Lung (tissue), 12 donors: Measurements from ENCODE around the gene G6PC3. TPM values are rescaled to one million over a fixed set of nuclear protein-coding genes. Genes with fewer than 3 reads are reported as not detected.
"Not testable (repeated sequence)": the region's sequence is repeated elsewhere in the genome, so short reads cannot be mapped to it uniquely, and the experiment has no call there.

Experiments used
- ATAC-seq: fragments of 200-7000 bp; cut with Tn5 transposase; one replicate; pipeline ENCODE4 v1.9.1; 2020; ENCODE audit warnings: moderate number of reproducible peaks; ENCODE audit not compliant: insufficient read depth, low FRiP score
- DNase-seq, 3 donors: peaks; one replicate each; pipeline ENCODE4 v3.0.0-alpha.2; 2013 to 2017
- H3K27ac ChIP-seq, 2 donors: one replicate each; pipeline ENCODE4 v1.5.1; 2013; ENCODE audit warnings: mild to moderate bottlenecking in 2 of 2, moderate library complexity in 2 of 2, control low read depth in 1 of 2, inconsistent platforms in 1 of 2, low read depth in 1 of 2, low read length in 1 of 2
- H3K27me3 ChIP-seq, 3 donors: one replicate each; pipeline ENCODE4 v1.5.1; 2013; ENCODE audit warnings: low read length in 2 of 3; ENCODE audit not compliant: control insufficient read depth in 3 of 3, insufficient read depth in 3 of 3
- H3K36me3 ChIP-seq, 4 donors: one replicate each; pipeline ENCODE4 v1.5.1; 2013; ENCODE audit warnings: low read length in 4 of 4, mild to moderate bottlenecking in 1 of 4, moderate library complexity in 1 of 4; ENCODE audit not compliant: control insufficient read depth in 4 of 4, insufficient read depth in 4 of 4
- H3K4me1 ChIP-seq, 5 donors: one replicate each; pipeline ENCODE4 v1.5.1; 2013; ENCODE audit warnings: low read length in 5 of 5, mild to moderate bottlenecking in 2 of 5, moderate library complexity in 1 of 5; ENCODE audit not compliant: control insufficient read depth in 5 of 5, insufficient read depth in 5 of 5
- H3K4me3 ChIP-seq: one replicate; pipeline ENCODE4 v1.5.1; 2013; ENCODE audit warnings: mild to moderate bottlenecking, control low read depth, moderate library complexity
- H3K9ac ChIP-seq, 2 donors: one replicate each; pipeline ENCODE4 v1.5.1; 2013; ENCODE audit warnings: low read length in 2 of 2, control low read depth in 1 of 2; ENCODE audit not compliant: insufficient read depth in 1 of 2
- H3K9me3 ChIP-seq, 4 donors: one replicate each; pipeline ENCODE4 v1.5.1; 2013; ENCODE audit warnings: low read length in 3 of 4, mild to moderate bottlenecking in 1 of 4, moderate library complexity in 1 of 4; ENCODE audit not compliant: control insufficient read depth in 4 of 4, insufficient read depth in 3 of 4
- CTCF ChIP-seq: IDR thresholded peaks from 2 replicates; pipeline ENCODE4 v1.5.1; 2012; ENCODE audit warnings: mild to moderate bottlenecking; ENCODE audit errors: control extremely low read depth, extremely low read depth
- WGBS, 2 donors: extraction: QIAGEN DNeasy Blood & Tissue Kit; methylation state at CpG; one replicate each; pipeline ENCODE4 v1.1.7; 2013; 5-methylcytosine and 5-hydroxymethylcytosine counted together
- polyA plus RNA-seq, 2 donors: library from polyadenylated mRNA; stranded (reverse); fragments of 200-250 nt; gene quantifications; one replicate each; pipeline ENCODE4 v1.2.1, GENCODE V29; 2013
- total RNA-seq, 2 donors: library from RNA; depleted of rRNA in 1 of 2; stranded (reverse); fragments of >200 nt in 1 of 2; gene quantifications; one replicate each; pipeline ENCODE4 v1.2.1, GENCODE V29; 2014 to 2021
- donor health status: control.
- donor health status: control.
- donor health status: Bipolar disorder and iron deficiency.
- donor health status: healthy.
- donor health status: DM: yes; HTN: yes; CAD: no.

The G6PC3 gene
- total and polyA plus RNA-seq, 4 donors, result 21.2 to 87.4 (median 79.7) TPM

GRCh38 chr17:44043272-44043696, 27.3 kb upstream of the G6PC3 start:
- Histone ChIP-seq H3K4me3 (no peak overlapping the region), H3K9ac (peak overlapping the region in 1 of 2 donors; percentile 80), H3K36me3 (peaks cover 0 to 15% (median 7%) of the 10 kb centered on the region in 4 donors), H3K27ac (peak overlapping the region; percentile 24 to 70), H3K4me1 (peaks cover 3 to 26% (median 10%) of the 10 kb centered on the region in 5 donors), H3K9me3 (no peaks in the 10 kb centered on the region), H3K27me3 (no peaks in the 10 kb centered on the region)
- ATAC-seq, result peak; percentile 14
- peak; percentile 29 to 67 (median 67) for DNase-seq
- no peak for TF ChIP-seq CTCF
- 14 to 31% methylated on average over 4 of the region's 4 CpGs for WGBS, 2 donors

GRCh38 chr17:44044071-44044470, 26.5 kb upstream of the G6PC3 start:
- Histone ChIP-seq H3K36me3 (peaks cover 0 to 13% (median 4%) of the 10 kb centered on the region in 4 donors), H3K27ac (no peak overlapping the region), H3K4me3 (no peak overlapping the region), H3K9ac (no peak overlapping the region), H3K27me3 (no peaks in the 10 kb centered on the region), H3K9me3 (no peaks in the 10 kb centered on the region), H3K4me1 (peaks cover 3 to 26% (median 10%) of the 10 kb centered on the region in 5 donors)
- peak in 2 of 3 donors; percentile 78 to 87 for DNase-seq
- TF ChIP-seq CTCF, result no peak
- 16 to 27% methylated on average over 1 of the region's 1 CpG for WGBS, 2 donors
- ATAC-seq, result no peak

- ATAC-seq, result no peak
- Histone ChIP-seq H3K36me3 (peaks cover 4 to 20% (median 7%) of the 10 kb centered on the region in 4 donors), H3K4me1 (peaks cover 0 to 26% (median 7%) of the 10 kb centered on the region in 5 donors), H3K9ac (no peak overlapping the region), H3K4me3 (no peak overlapping the region), H3K27me3 (no peaks in the 10 kb centered on the region), H3K9me3 (no peaks in the 10 kb centered on the region), H3K27ac (no peak overlapping the region)
- 87 to 94% methylated on average over 4 of the region's 4 CpGs for WGBS, 2 donors
- no peak for DNase-seq
- TF ChIP-seq CTCF, result no peak
Observed at GRCh38 chr17:44045486-44045885, 25.0 kb upstream of the G6PC3 start.

- H3K27me3 ChIP-seq, ATAC-seq, H3K9me3 ChIP-seq, H3K27ac ChIP-seq, H3K9ac ChIP-seq, H3K4me3 ChIP-seq, DNase-seq: not testable (repeated sequence)
- WGBS, 2 donors, result 96 to 99% methylated on average over 5 to 7 of the region's 7 CpGs
- Histone ChIP-seq H3K4me1 (peaks cover 0 to 21% (median 7%) of the 10 kb centered on the region in 5 donors), H3K36me3 (peaks cover 10 to 27% (median 13%) of the 10 kb centered on the region in 4 donors)
Observed at GRCh38 chr17:44046893-44047292, 23.6 kb upstream of the G6PC3 start.
